Esophagus squamous epithelium (tissue), 4 donors: ENCODE measurements around the gene OR10A2.

Experiments
- CTCF ChIP-seq, 6 experiments: fragments of 450-650 bp in 4 of 6; fragments of 200-600 bp in 2 of 6; sonication (generic) in 2 of 6; IDR thresholded peaks; one replicate each; pipeline ENCODE4 v1.5.1; 2016 to 2019; ENCODE audit warnings: antibody characterized with exemption in 6 of 6, mild to moderate bottlenecking in 4 of 6, moderate library complexity in 4 of 6
- POLR2A ChIP-seq, 4 donors: fragments of 450-650 bp; IDR thresholded peaks; one replicate each; pipeline ENCODE4 v1.6.1; 2017; ENCODE audit warnings: antibody characterized with exemption in 4 of 4, mild to moderate bottlenecking in 4 of 4, moderate library complexity in 3 of 4

GRCh38 chr11:6841694-6842093, 21.2 kb upstream of the OR10A2 start:
- no peak for TF ChIP-seq CTCF (IDR thresholded peaks at IDR 0.05)
- no peak for TF ChIP-seq POLR2A (IDR thresholded peaks at IDR 0.05)
